HEK293 (cell line): ENCODE measurements around the gene SCGB1D2.

Experiments
- CTCF ChIA-PET: fragments of 350-600 bp; formaldehyde crosslinking; extraction: SDS; loops from one replicate; lab custom pipeline; 2021; ENCODE audit warnings: antibody characterized with exemption; lab: Yijun Ruan, JAX
- POLR2A ChIA-PET: fragments of 300-600 bp; formaldehyde crosslinking; extraction: SDS; loops from one replicate; lab custom pipeline; 2020; ENCODE audit warnings: antibody characterized with exemption, inconsistent platforms; lab: Yijun Ruan, JAX
- H3K27ac ChIP-seq: fragments of 200-500 bp; sonication (Bioruptor generic); 2 replicates; pipeline ENCODE4 v1.5.1; 2014; ENCODE audit warnings: low read depth, low read length, control low read depth, inconsistent platforms; ENCODE audit errors: extremely low read depth
- H3K36me3 ChIP-seq, 2 experiments: fragments of 200-500 bp in 1 of 2; sonication (Bioruptor generic) in 1 of 2; 1 replicate in 1 of 2; 2 replicates in 1 of 2; pipeline ENCODE4 v1.5.1; 2014 to 2017; ENCODE audit warnings: inconsistent platforms in 2 of 2, low read length in 2 of 2; ENCODE audit not compliant: control insufficient read depth in 2 of 2, insufficient read depth in 1 of 2
- H3K4me1 ChIP-seq: fragments of 200-500 bp; sonication (Bioruptor generic); 2 replicates; pipeline ENCODE4 v1.5.1; 2014; ENCODE audit warnings: mild to moderate bottlenecking, low read length, inconsistent platforms; ENCODE audit not compliant: control insufficient read depth, insufficient read depth
- H3K4me3 ChIP-seq: 2 replicates; pipeline ENCODE4 v1.5.1; 2011; ENCODE audit warnings: low read depth, mild to moderate bottlenecking, control low read depth, low read length, moderate library complexity
- H3K9me3 ChIP-seq: fragments of 200-500 bp; sonication (Bioruptor generic); 2 replicates; pipeline ENCODE4 v1.5.1; 2014; ENCODE audit warnings: low read depth, low read length, inconsistent platforms; ENCODE audit not compliant: control insufficient read depth, insufficient read depth
- IKZF3 ChIP-seq: fragments of 450-650 bp; IDR thresholded peaks from 2 replicates; pipeline ENCODE4 v1.5.0; 2018; ENCODE audit warnings: missing biosample characterization, mild to moderate bottlenecking, missing genetic modification characterization, moderate library complexity
- KLF7 ChIP-seq: fragments of 450-650 bp; formaldehyde crosslinking; IDR thresholded peaks from 2 replicates; pipeline ENCODE4 v1.5.1; 2016; ENCODE audit warnings: missing biosample characterization, missing genetic modification characterization, borderline replicate concordance
- MZF1 ChIP-seq: fragments of 450-650 bp; formaldehyde crosslinking; IDR thresholded peaks from 2 replicates; pipeline ENCODE4 v1.5.1; 2017; ENCODE audit warnings: missing biosample characterization, missing genetic modification characterization, borderline replicate concordance
- PATZ1 ChIP-seq: fragments of 450-650 bp; formaldehyde crosslinking; IDR thresholded peaks from 2 replicates; pipeline ENCODE4 v1.5.1; 2016; ENCODE audit warnings: missing biosample characterization, missing genetic modification characterization
- SCRT1 ChIP-seq: fragments of 450-650 bp; formaldehyde crosslinking; IDR thresholded peaks from 2 replicates; pipeline ENCODE4 v1.5.1; 2016; ENCODE audit warnings: missing biosample characterization, missing genetic modification characterization, borderline replicate concordance
- SCRT2 ChIP-seq: fragments of 450-650 bp; formaldehyde crosslinking; IDR thresholded peaks from 2 replicates; pipeline ENCODE4 v1.5.1; 2016; ENCODE audit warnings: missing biosample characterization, missing genetic modification characterization
- SETDB1 ChIP-seq: IDR thresholded peaks from one replicate; pipeline ENCODE4 v1.6.1; 2017; ENCODE audit warnings: mild to moderate bottlenecking, low read length, moderate library complexity, mixed read lengths; ENCODE audit not compliant: insufficient read length
- YY2 ChIP-seq: fragments of 450-650 bp; formaldehyde crosslinking; IDR thresholded peaks from 2 replicates; pipeline ENCODE4 v1.5.1; 2016; ENCODE audit warnings: missing biosample characterization, missing genetic modification characterization
- ZFP37 ChIP-seq: fragments of 450-650 bp; formaldehyde crosslinking; IDR thresholded peaks from 2 replicates; pipeline ENCODE4 v1.5.1; 2016; ENCODE audit warnings: missing biosample characterization, missing genetic modification characterization
- ZNF211 ChIP-seq: fragments of 450-650 bp; formaldehyde crosslinking; IDR thresholded peaks from 2 replicates; pipeline ENCODE4 v1.5.1; 2016; ENCODE audit warnings: low read depth, missing biosample characterization, missing genetic modification characterization
- ZNF221 ChIP-seq: fragments of 450-650 bp; formaldehyde crosslinking; IDR thresholded peaks from 2 replicates; pipeline ENCODE4 v1.5.1; 2017; ENCODE audit warnings: missing biosample characterization, missing genetic modification characterization, borderline replicate concordance
- ZNF510 ChIP-seq: fragments of 450-650 bp; formaldehyde crosslinking; IDR thresholded peaks from 2 replicates; pipeline ENCODE4 v1.5.1; 2018; ENCODE audit warnings: mild to moderate bottlenecking, missing genetic modification characterization, missing biosample characterization; ENCODE audit not compliant: insufficient replicate concordance
- ZNF747 ChIP-seq: fragments of 450-650 bp; formaldehyde crosslinking; IDR thresholded peaks from 2 replicates; pipeline ENCODE4 v1.5.1; 2016; ENCODE audit warnings: missing biosample characterization, missing genetic modification characterization

The SCGB1D2 gene

GRCh38 chr11:62273789-62274275, 31.8 kb downstream of the SCGB1D2 start (continued):
- TF ChIP-seq YY2 (tag by site-specific recombination) (no peak), PATZ1 (tag by site-specific recombination) (no peak), KLF7 (tag by site-specific recombination) (no peak), ZNF221 (no peak), MZF1 (tag by site-specific recombination) (no peak), ZNF510 (tag by site-specific recombination) (no peak), SCRT1 (tag by site-specific recombination) (no peak), ZNF211 (tag by site-specific recombination) (no peak), SCRT2 (tag by site-specific recombination) (no peak), ZNF747 (tag by site-specific recombination) (no peak), IKZF3 (tag by site-specific recombination) (no peak)
- TF ChIP-seq, all 188 proteins: peak for 0

GRCh38 chr11:62280452-62280851, 38.4 kb downstream of the SCGB1D2 start:
- Histone ChIP-seq H3K36me3 (no peaks in the 10 kb centered on the region), H3K4me1 (no peaks in the 10 kb centered on the region), H3K9me3 (no peaks in the 10 kb centered on the region), H3K27ac (no peak overlapping the region), H3K4me3 (no peak overlapping the region)
- ChIA-PET POLR2A (no interaction called here), CTCF (interaction anchor here (1.1 kb wide), 1 partner anchor 31 kb away, joined by 5 read pairs; no protein-coding TSS in a partner anchor)
- TF ChIP-seq SETDB1, result peak; percentile 93
- TF ChIP-seq ZFP37 (tag by site-specific recombination), result no peak
